GM18526 (cell line): Measurements from ENCODE around the gene LDHAL6A.

Experiments
- POLR2A ChIP-seq: IDR thresholded peaks from 3 replicates; pipeline ENCODE4 v1.6.1; 2011; ENCODE audit not compliant: insufficient read length; ENCODE audit errors: extremely low read depth

Gene LDHAL6A

GRCh38 chr11:18471995-18472394 lies 16.3 kb downstream of the LDHAL6A start:
- no peak for TF ChIP-seq POLR2A

- no peak for TF ChIP-seq POLR2A
Observed at GRCh38 chr11:18472587-18472986, 16.9 kb downstream of the LDHAL6A start.

GRCh38 chr11:18479063-18479462 lies 23.4 kb downstream of the LDHAL6A start:
- TF ChIP-seq POLR2A, result no peak

- TF ChIP-seq POLR2A, result no peak
Observed at GRCh38 chr11:18485913-18486528, 30.4 kb downstream of the LDHAL6A start.

- TF ChIP-seq POLR2A, result no peak
Observed at GRCh38 chr11:18490319-18490718, 34.7 kb downstream of the LDHAL6A start.

- TF ChIP-seq POLR2A, result no peak
Observed at GRCh38 chr11:18490736-18491485, 35.3 kb downstream of the LDHAL6A start.

- TF ChIP-seq POLR2A, result no peak
Observed at GRCh38 chr11:18491924-18492323, 36.3 kb downstream of the LDHAL6A start.

GRCh38 chr11:18492888-18493287 lies 37.2 kb downstream of the LDHAL6A start:
- no peak for TF ChIP-seq POLR2A

GRCh38 chr11:18493310-18493709 lies 37.7 kb downstream of the LDHAL6A start:
- no peak for TF ChIP-seq POLR2A

GRCh38 chr11:18495271-18495670 lies 39.6 kb downstream of the LDHAL6A start:
- TF ChIP-seq POLR2A, result no peak

- TF ChIP-seq POLR2A, result no peak
Observed at GRCh38 chr11:18495703-18496102, 40.0 kb downstream of the LDHAL6A start.

GRCh38 chr11:18498039-18498438 lies 42.4 kb downstream of the LDHAL6A start:
- TF ChIP-seq POLR2A, result no peak

GRCh38 chr11:18501629-18502028 lies 46.0 kb downstream of the LDHAL6A start:
- no peak for TF ChIP-seq POLR2A

- no peak for TF ChIP-seq POLR2A
Observed at GRCh38 chr11:18502352-18502751, 46.7 kb downstream of the LDHAL6A start.

GRCh38 chr11:18521122-18521521 lies 65.5 kb downstream of the LDHAL6A start:
- TF ChIP-seq POLR2A, result no peak

- TF ChIP-seq POLR2A, result no peak
Observed at GRCh38 chr11:18522388-18522787, 66.7 kb downstream of the LDHAL6A start.

GRCh38 chr11:18523084-18523483 lies 67.4 kb downstream of the LDHAL6A start:
- no peak for TF ChIP-seq POLR2A
